Measurements from ENCODE around the gene HFE. TPM values are rescaled to one million over a fixed set of nuclear protein-coding genes. Genes with fewer than 3 reads are reported as not detected.

Gene HFE
- polyA plus RNA-seq, 1 donor from 2014 or later: 7.2 TPM

- peaks cover 0 to 2% (median under 1%) of the 10 kb centered on the region in 3 donors for H3K9me3 Mint-ChIP-seq
- H3K4me1 Mint-ChIP-seq: peaks cover 24 to 36% (median 33%) of the 10 kb centered on the region in 3 donors
- H3K27ac Mint-ChIP-seq: peak overlapping the region; percentile 39 to 83 (median 69)
- H3K27me3 Mint-ChIP-seq: no peaks in the 10 kb centered on the region
- H3K4me3 Mint-ChIP-seq: peak overlapping the region; percentile 93 to 100 (median 98)
- peaks cover 7% of the 10 kb centered on the region for H3K36me3 Mint-ChIP-seq
These were observed 39.4 kb downstream of the HFE start for GRCh38 chr6:26126394-26127235.

GRCh38 chr6:26128013-26128771, 41.0 kb downstream of the HFE start:
- Mint-ChIP-seq H3K27ac (no peak overlapping the region), H3K4me1 (peaks cover 27 to 40% (median 40%) of the 10 kb centered on the region in 3 donors), H3K4me3 (peak overlapping the region in 3 of 4 donors; percentile 97 to 100 (median 100)), H3K27me3 (no peaks in the 10 kb centered on the region), H3K9me3 (no peaks in the 10 kb centered on the region), H3K36me3 (peaks cover 8% of the 10 kb centered on the region)

- H3K9me3 Mint-ChIP-seq: no peaks in the 10 kb centered on the region
- H3K27ac Mint-ChIP-seq: peak overlapping the region in 2 of 3 donors; percentile 84 to 86
- H3K27me3 Mint-ChIP-seq: no peaks in the 10 kb centered on the region
- H3K36me3 Mint-ChIP-seq: peaks cover 14% of the 10 kb centered on the region
- peak overlapping the region in 2 of 4 donors; percentile 4 to 71 for H3K4me3 Mint-ChIP-seq
- H3K4me1 Mint-ChIP-seq: peaks cover 38 to 50% (median 46%) of the 10 kb centered on the region in 3 donors
These were observed 42.4 kb downstream of the HFE start for GRCh38 chr6:26129656-26130055.

GRCh38 chr6:26130581-26131249, 43.5 kb downstream of the HFE start:
- peaks cover 12% of the 10 kb centered on the region for H3K36me3 Mint-ChIP-seq
- H3K4me1 Mint-ChIP-seq: peaks cover 39 to 57% (median 55%) of the 10 kb centered on the region in 3 donors
- H3K27me3 Mint-ChIP-seq: no peaks in the 10 kb centered on the region
- H3K9me3 Mint-ChIP-seq: no peaks in the 10 kb centered on the region
- H3K27ac Mint-ChIP-seq: peak overlapping the region in 1 of 3 donors; percentile 63
- peak overlapping the region in 2 of 4 donors; percentile 22 to 53 for H3K4me3 Mint-ChIP-seq

- peaks cover 45 to 61% (median 59%) of the 10 kb centered on the region in 3 donors for H3K4me1 Mint-ChIP-seq
- H3K27ac Mint-ChIP-seq: peak overlapping the region in 1 of 3 donors; percentile 13
- peak overlapping the region in 2 of 4 donors; percentile 48 to 55 for H3K4me3 Mint-ChIP-seq
- H3K36me3 Mint-ChIP-seq: peaks cover 12% of the 10 kb centered on the region
- H3K27me3 Mint-ChIP-seq: no peaks in the 10 kb centered on the region
- H3K9me3 Mint-ChIP-seq: no peaks in the 10 kb centered on the region
These were observed 44.4 kb downstream of the HFE start for GRCh38 chr6:26131618-26132017.

- Mint-ChIP-seq H3K4me1 (peaks cover 38 to 52% (median 47%) of the 10 kb centered on the region in 3 donors), H3K4me3 (peak overlapping the region in 2 of 4 donors; percentile 6 to 23), H3K36me3 (peaks cover 14% of the 10 kb centered on the region), H3K27ac (peak overlapping the region in 1 of 3 donors; percentile 35), H3K9me3 (no peaks in the 10 kb centered on the region), H3K27me3 (no peaks in the 10 kb centered on the region)
These were observed 46.5 kb downstream of the HFE start for GRCh38 chr6:26133730-26134129.

GRCh38 chr6:26136321-26136720, 49.1 kb downstream of the HFE start:
- peaks cover 14% of the 10 kb centered on the region for H3K36me3 Mint-ChIP-seq
- H3K27ac Mint-ChIP-seq: no peak overlapping the region
- no peaks in the 10 kb centered on the region for H3K27me3 Mint-ChIP-seq
- H3K4me3 Mint-ChIP-seq: no peak overlapping the region
- peaks cover 38 to 45% (median 43%) of the 10 kb centered on the region in 3 donors for H3K4me1 Mint-ChIP-seq
- H3K9me3 Mint-ChIP-seq: no peaks in the 10 kb centered on the region

- H3K4me3 Mint-ChIP-seq: no peak overlapping the region
- no peaks in the 10 kb centered on the region for H3K27me3 Mint-ChIP-seq
- H3K27ac Mint-ChIP-seq: no peak overlapping the region
- no peaks in the 10 kb centered on the region for H3K9me3 Mint-ChIP-seq
- H3K36me3 Mint-ChIP-seq: peaks cover 4% of the 10 kb centered on the region
- H3K4me1 Mint-ChIP-seq: peaks cover 12 to 18% (median 18%) of the 10 kb centered on the region in 3 donors
These were observed 53.2 kb downstream of the HFE start for GRCh38 chr6:26140254-26140966.

GRCh38 chr6:26140967-26141294, 53.7 kb downstream of the HFE start:
- peaks cover 4% of the 10 kb centered on the region for H3K36me3 Mint-ChIP-seq
- H3K27ac Mint-ChIP-seq: no peak overlapping the region
- no peak overlapping the region for H3K4me3 Mint-ChIP-seq
- no peaks in the 10 kb centered on the region for H3K27me3 Mint-ChIP-seq
- H3K4me1 Mint-ChIP-seq: peaks cover 9 to 17% (median 14%) of the 10 kb centered on the region in 3 donors
- no peaks in the 10 kb centered on the region for H3K9me3 Mint-ChIP-seq

- Mint-ChIP-seq H3K27me3 (no peaks in the 10 kb centered on the region), H3K36me3 (peaks cover 4% of the 10 kb centered on the region), H3K27ac (no peak overlapping the region)
These were observed 54.2 kb downstream of the HFE start for GRCh38 chr6:26141378-26141904.

GRCh38 chr6:26142026-26142425, 54.8 kb downstream of the HFE start:
- Mint-ChIP-seq H3K9me3 (no peaks in the 10 kb centered on the region), H3K4me3 (no peak overlapping the region), H3K27me3 (no peaks in the 10 kb centered on the region), H3K36me3 (peaks cover 4% of the 10 kb centered on the region), H3K4me1 (peaks cover 2 to 13% (median 6%) of the 10 kb centered on the region in 3 donors), H3K27ac (peak overlapping the region in 1 of 3 donors; percentile 24)

More at GRCh38 chr6:26141378-26141904, 54.2 kb downstream of the HFE start:
- peaks cover 4 to 14% (median 9%) of the 10 kb centered on the region in 3 donors for H3K4me1 Mint-ChIP-seq
- no peaks in the 10 kb centered on the region for H3K9me3 Mint-ChIP-seq
- H3K4me3 Mint-ChIP-seq: peak overlapping the region in 1 of 4 donors; percentile 22

Data from IgD-negative memory B cell (primary cell).